ENCODE measurements around the gene MEGF8. TPM values are rescaled to one million over a fixed set of nuclear protein-coding genes. Genes with fewer than 3 reads are reported as not detected.

Gene MEGF8
- total and polyA plus RNA-seq, 4 donors = 6.0 to 21.7 (median 11.1) TPM

DNA sequence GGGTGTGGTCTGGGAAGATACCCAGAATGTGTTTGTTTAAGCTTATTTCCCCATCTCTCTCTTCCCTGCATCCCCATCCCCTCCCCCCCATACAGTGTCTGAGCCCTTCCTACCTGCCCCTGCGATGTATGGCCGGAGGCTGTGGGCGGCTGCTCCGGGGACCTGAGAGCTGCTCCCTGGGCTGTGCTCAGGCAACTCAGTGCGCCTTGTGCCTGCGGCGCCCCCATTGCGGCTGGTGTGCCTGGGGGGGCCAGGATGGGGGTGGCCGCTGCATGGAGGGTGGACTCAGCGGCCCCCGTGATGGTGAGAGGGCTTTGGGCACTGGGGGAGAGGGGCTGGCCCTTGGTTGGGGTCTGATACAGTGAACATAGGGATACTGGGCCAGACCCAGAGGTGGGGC lies 42.9 kb downstream of the MEGF8 start:
- Histone ChIP-seq H3K36me3 (ENCODE audit: control insufficient read depth in 4 of 4, insufficient read depth in 4 of 4, low read length in 4 of 4) (peaks cover 0 to 24% (median 9%) of the 10 kb centered on the region in 4 donors), H3K27me3 (ENCODE audit: control insufficient read depth in 3 of 3, insufficient read depth in 3 of 3, low read length in 2 of 3) (no peaks in the 10 kb centered on the region), H3K9me3 (ENCODE audit: control insufficient read depth in 4 of 4, insufficient read depth in 3 of 4, low read length in 3 of 4) (peaks cover 0 to 4% (median 0%) of the 10 kb centered on the region in 4 donors), H3K27ac (ENCODE audit: low read depth in 1 of 2, low read length in 1 of 2) (no peak overlapping the region), H3K4me1 (ENCODE audit: control insufficient read depth in 5 of 5, insufficient read depth in 5 of 5, low read length in 5 of 5) (no peaks in the 10 kb centered on the region), H3K9ac (ENCODE audit: insufficient read depth in 1 of 2, low read length in 2 of 2) (no peak overlapping the region), H3K4me3 (no peak overlapping the region)
- TF ChIP-seq, protein P1, sequence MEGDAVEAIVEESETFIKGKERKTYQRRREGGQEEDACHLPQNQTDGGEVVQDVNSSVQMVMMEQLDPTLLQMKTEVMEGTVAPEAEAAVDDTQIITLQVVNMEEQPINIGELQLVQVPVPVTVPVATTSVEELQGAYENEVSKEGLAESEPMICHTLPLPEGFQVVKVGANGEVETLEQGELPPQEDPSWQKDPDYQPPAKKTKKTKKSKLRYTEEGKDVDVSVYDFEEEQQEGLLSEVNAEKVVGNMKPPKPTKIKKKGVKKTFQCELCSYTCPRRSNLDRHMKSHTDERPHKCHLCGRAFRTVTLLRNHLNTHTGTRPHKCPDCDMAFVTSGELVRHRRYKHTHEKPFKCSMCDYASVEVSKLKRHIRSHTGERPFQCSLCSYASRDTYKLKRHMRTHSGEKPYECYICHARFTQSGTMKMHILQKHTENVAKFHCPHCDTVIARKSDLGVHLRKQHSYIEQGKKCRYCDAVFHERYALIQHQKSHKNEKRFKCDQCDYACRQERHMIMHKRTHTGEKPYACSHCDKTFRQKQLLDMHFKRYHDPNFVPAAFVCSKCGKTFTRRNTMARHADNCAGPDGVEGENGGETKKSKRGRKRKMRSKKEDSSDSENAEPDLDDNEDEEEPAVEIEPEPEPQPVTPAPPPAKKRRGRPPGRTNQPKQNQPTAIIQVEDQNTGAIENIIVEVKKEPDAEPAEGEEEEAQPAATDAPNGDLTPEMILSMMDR (IDR thresholded peaks at IDR 0.05; ENCODE audit: control extremely low read depth, extremely low read depth) = no peak
- ATAC-seq (ENCODE audit: insufficient read depth, low FRiP score) (no peak), DNase-seq (no peak)
- 96 to 98% methylated on average over 11 of the region's 11 CpGs for WGBS, 2 donors

DNA sequence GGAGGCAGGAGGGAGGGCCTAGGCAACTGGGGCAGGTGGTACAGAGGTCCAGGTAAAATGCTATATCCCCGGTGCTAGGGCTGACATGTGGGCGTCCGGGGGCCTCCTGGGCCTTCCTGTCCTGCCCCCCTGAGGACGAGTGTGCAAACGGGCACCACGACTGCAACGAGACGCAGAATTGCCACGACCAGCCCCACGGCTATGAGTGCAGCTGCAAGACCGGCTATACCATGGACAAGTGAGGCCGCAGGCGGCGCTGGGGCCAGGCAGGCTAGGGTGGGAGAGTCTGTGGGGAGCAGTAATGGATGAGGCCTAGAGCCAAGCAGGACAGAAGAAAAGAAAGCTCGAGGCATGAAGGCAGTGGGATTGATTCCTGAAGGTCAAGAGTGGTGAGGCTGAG lies 43.3 kb downstream of the MEGF8 start:
- 92 to 95% methylated on average over 15 of the region's 15 CpGs for WGBS, 2 donors
- Histone ChIP-seq H3K9ac (ENCODE audit: insufficient read depth in 1 of 2, low read length in 2 of 2) (no peak overlapping the region), H3K4me1 (ENCODE audit: control insufficient read depth in 5 of 5, insufficient read depth in 5 of 5, low read length in 5 of 5) (no peaks in the 10 kb centered on the region), H3K36me3 (ENCODE audit: control insufficient read depth in 4 of 4, insufficient read depth in 4 of 4, low read length in 4 of 4) (peaks cover 0 to 21% (median 8%) of the 10 kb centered on the region in 4 donors), H3K27ac (ENCODE audit: low read depth in 1 of 2, low read length in 1 of 2) (no peak overlapping the region), H3K4me3 (no peak overlapping the region), H3K9me3 (ENCODE audit: control insufficient read depth in 4 of 4, insufficient read depth in 3 of 4, low read length in 3 of 4) (peaks cover 0 to 2% (median 0%) of the 10 kb centered on the region in 4 donors), H3K27me3 (ENCODE audit: control insufficient read depth in 3 of 3, insufficient read depth in 3 of 3, low read length in 2 of 3) (no peaks in the 10 kb centered on the region)
- DNase-seq = no peak
- ATAC-seq (ENCODE audit: insufficient read depth, low FRiP score) = no peak
- TF ChIP-seq, protein P1 (IDR thresholded peaks at IDR 0.05; ENCODE audit: control extremely low read depth, extremely low read depth) = no peak

DNA sequence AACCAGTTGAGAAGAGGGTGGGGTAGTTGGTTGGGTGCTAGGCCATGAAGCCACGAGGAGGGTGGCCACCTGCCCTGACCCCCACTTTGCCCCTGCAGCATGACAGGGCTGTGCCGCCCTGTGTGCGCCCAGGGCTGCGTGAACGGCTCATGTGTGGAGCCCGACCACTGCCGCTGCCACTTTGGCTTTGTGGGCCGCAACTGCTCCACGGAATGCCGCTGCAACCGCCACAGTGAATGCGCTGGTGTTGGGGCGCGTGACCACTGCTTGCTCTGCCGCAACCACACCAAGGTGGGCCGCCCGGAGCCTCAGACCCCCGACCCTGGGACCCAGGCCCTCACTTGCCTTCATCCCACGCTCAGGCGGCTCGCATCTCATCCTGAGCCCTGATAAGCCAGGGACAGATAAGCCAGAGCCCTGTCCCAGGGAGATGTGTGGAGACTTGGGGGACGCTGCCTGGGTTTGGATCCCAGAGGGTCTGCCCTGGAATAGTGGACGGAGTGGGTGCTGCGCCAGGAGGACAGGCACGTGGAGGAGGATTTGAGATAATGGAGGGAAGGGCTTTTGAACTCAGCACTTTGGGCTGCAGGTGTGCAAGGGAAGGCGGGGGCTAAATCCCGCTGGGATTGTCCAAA lies 44.1 kb downstream of the MEGF8 start:
- WGBS, 2 donors = 95% methylated on average over 27 of the region's 27 CpGs
- no peak for ATAC-seq (ENCODE audit: insufficient read depth, low FRiP score)
- TF ChIP-seq, protein P1 (IDR thresholded peaks at IDR 0.05; ENCODE audit: control extremely low read depth, extremely low read depth) = no peak

More for the DNA sequence above, 44.1 kb downstream of the MEGF8 start:
- Histone ChIP-seq H3K4me1 (ENCODE audit: control insufficient read depth in 5 of 5, insufficient read depth in 5 of 5, low read length in 5 of 5) (no peaks in the 10 kb centered on the region), H3K9me3 (ENCODE audit: control insufficient read depth in 4 of 4, insufficient read depth in 3 of 4, low read length in 3 of 4) (no peaks in the 10 kb centered on the region), H3K4me3 (no peak overlapping the region), H3K27ac (ENCODE audit: low read depth in 1 of 2, low read length in 1 of 2) (no peak overlapping the region), H3K9ac (ENCODE audit: insufficient read depth in 1 of 2, low read length in 2 of 2) (no peak overlapping the region), H3K36me3 (ENCODE audit: control insufficient read depth in 4 of 4, insufficient read depth in 4 of 4, low read length in 4 of 4) (peaks cover 0 to 17% (median 6%) of the 10 kb centered on the region in 4 donors), H3K27me3 (ENCODE audit: control insufficient read depth in 3 of 3, insufficient read depth in 3 of 3, low read length in 2 of 3) (no peaks in the 10 kb centered on the region)
- DNase-seq = no peak

Measured in lung (tissue), 12 donors.